Aorta (tissue), 5 donors: ENCODE measurements around the gene MLF2. TPM values are rescaled to one million over a fixed set of nuclear protein-coding genes. Genes with fewer than 3 reads are reported as not detected.

ENCODE experiments used
- ATAC-seq: fragments of 200-7000 bp; cut with Tn5 transposase; one replicate; pipeline ENCODE4 v1.9.1; 2022; ENCODE audit warnings: moderate library complexity; ENCODE audit not compliant: low FRiP score
- DNase-seq, 2 donors: peaks; one replicate each; pipeline ENCODE4 v3.0.0-alpha.2; 2020
- H3K27ac ChIP-seq, 2 donors: one replicate each; pipeline ENCODE4 v1.5.1; 2013; ENCODE audit warnings: low read length in 2 of 2, mild to moderate bottlenecking in 2 of 2, moderate library complexity in 2 of 2, control low read depth in 1 of 2, inconsistent platforms in 1 of 2, low read depth in 1 of 2
- H3K27me3 ChIP-seq, 2 donors: one replicate each; pipeline ENCODE4 v1.6.1; 2013; ENCODE audit warnings: control low read depth in 1 of 2, low read length in 1 of 2, mild to moderate bottlenecking in 1 of 2, moderate library complexity in 1 of 2; ENCODE audit not compliant: insufficient read depth in 2 of 2, control insufficient read depth in 1 of 2
- H3K36me3 ChIP-seq, 2 donors: one replicate each; pipeline ENCODE4 v1.6.1; 2013; ENCODE audit warnings: control low read depth in 1 of 2, low read length in 1 of 2, mild to moderate bottlenecking in 1 of 2; ENCODE audit not compliant: insufficient read depth in 2 of 2, control insufficient read depth in 1 of 2
- H3K4me1 ChIP-seq, 2 donors: one replicate each; pipeline ENCODE4 v1.6.1; 2013; ENCODE audit warnings: low read length in 2 of 2, control low read depth in 1 of 2, mild to moderate bottlenecking in 1 of 2, moderate library complexity in 1 of 2; ENCODE audit not compliant: insufficient read depth in 2 of 2, control insufficient read depth in 1 of 2
- H3K4me3 ChIP-seq, 2 donors: one replicate each; pipeline ENCODE4 v1.5.1; 2013; ENCODE audit warnings: low read length in 2 of 2, control low read depth in 1 of 2, mild to moderate bottlenecking in 1 of 2
- H3K9me3 ChIP-seq: one replicate; pipeline ENCODE4 v1.6.1; 2013; ENCODE audit warnings: mild to moderate bottlenecking, low read length; ENCODE audit not compliant: control insufficient read depth
- WGBS, 2 donors: extraction: QIAGEN DNeasy Blood & Tissue Kit; methylation state at CpG; one replicate each; pipeline ENCODE4 v1.1.7; 2013; 5-methylcytosine and 5-hydroxymethylcytosine counted together
- intact Hi-C, 2 donors: fragments of 100-400 bp; cut with DNase I; formaldehyde crosslinking; loops; one replicate each; pipeline versions ENCODE4 v1.14.2 to v1.15.0; 2022
- polyA plus RNA-seq, 2 donors: library from polyadenylated mRNA; stranded (reverse); fragments of 200-250 nt; gene quantifications; one replicate each; pipeline ENCODE4 v1.2.3, GENCODE V29; 2013
- total RNA-seq, 2 donors: library from RNA; stranded (reverse); fragmentation: NEBNext Ultra II Directional; extraction: Animal tissue kit (Norgen Biotek cat#: 25700); gene quantifications; one replicate each; pipeline ENCODE4 v1.2.1, GENCODE V29; 2021
- donor health status: healthy with polysubstance abuse.
- donor health status: Bipolar disorder and iron deficiency.
- donor health status: DM: no; HTN: no; CAD: no.
- donor health status: DM: no; HTN: no; CAD: no.
- donor health status: DM: yes; HTN: yes; CAD: no.

MLF2 gene
- total and polyA plus RNA-seq, 4 donors = 110 to 144 (median 138) TPM

- H3K4me3 ChIP-seq = no peak overlapping the region
- 1% methylated on average over 16 of the region's 16 CpGs for WGBS, 2 donors
- no peaks in the 10 kb centered on the region for H3K27me3 ChIP-seq
- DNase-seq (peak; percentile 97), ATAC-seq (peak; percentile 88)
- no peaks in the 10 kb centered on the region for H3K36me3 ChIP-seq
- H3K9me3 ChIP-seq = no peaks in the 10 kb centered on the region
- intact Hi-C loops = no loop called here
- no peaks in the 10 kb centered on the region for H3K4me1 ChIP-seq
- H3K27ac ChIP-seq = peak overlapping the region; percentile 42 to 72
Measured at GRCh38 chr12:6764011-6764828, 11.3 kb upstream of the MLF2 start.

GRCh38 chr12:6763380-6763779 is 10.4 kb upstream of the MLF2 start:
- Histone ChIP-seq H3K4me3 (no peak overlapping the region), H3K27ac (peak overlapping the region; percentile 42 to 72), H3K27me3 (no peaks in the 10 kb centered on the region), H3K36me3 (no peaks in the 10 kb centered on the region), H3K4me1 (no peaks in the 10 kb centered on the region), H3K9me3 (no peaks in the 10 kb centered on the region)
- DNase-seq = no peak
- no peak for ATAC-seq
- intact Hi-C loops = no loop called here
- 36 to 42% methylated on average over 4 of the region's 4 CpGs for WGBS, 2 donors

- intact Hi-C loops = no loop called here
- Histone ChIP-seq H3K36me3 (no peaks in the 10 kb centered on the region), H3K4me1 (no peaks in the 10 kb centered on the region), H3K4me3 (no peak overlapping the region), H3K27ac (no peak overlapping the region), H3K9me3 (no peaks in the 10 kb centered on the region), H3K27me3 (no peaks in the 10 kb centered on the region)
- no peak for DNase-seq
- 88 to 89% methylated on average over 5 of the region's 5 CpGs for WGBS, 2 donors
- no peak for ATAC-seq
Measured at GRCh38 chr12:6759741-6760140, 6.8 kb upstream of the MLF2 start.

GRCh38 chr12:6758506-6759095 is 5.7 kb upstream of the MLF2 start:
- DNase-seq (no peak), ATAC-seq (no peak)
- H3K36me3 ChIP-seq = no peaks in the 10 kb centered on the region
- no peaks in the 10 kb centered on the region for H3K9me3 ChIP-seq
- no peaks in the 10 kb centered on the region for H3K4me1 ChIP-seq
- no peaks in the 10 kb centered on the region for H3K27me3 ChIP-seq
- H3K27ac ChIP-seq = no peak overlapping the region
- no peak overlapping the region for H3K4me3 ChIP-seq
- intact Hi-C loops = no loop called here
- 87 to 89% methylated on average over 9 of the region's 9 CpGs for WGBS, 2 donors

GRCh38 chr12:6757028-6757690 is 4.2 kb upstream of the MLF2 start:
- intact Hi-C loops = no loop called here
- Histone ChIP-seq H3K27me3 (no peaks in the 10 kb centered on the region), H3K36me3 (no peaks in the 10 kb centered on the region), H3K4me3 (no peak overlapping the region), H3K27ac (no peak overlapping the region), H3K4me1 (no peaks in the 10 kb centered on the region), H3K9me3 (no peaks in the 10 kb centered on the region)
- WGBS, 2 donors = 68 to 70% methylated on average over 8 of the region's 8 CpGs
- DNase-seq (no peak), ATAC-seq (no peak)

GRCh38 chr12:6754411-6754810 is 1.5 kb upstream of the MLF2 start:
- no peaks in the 10 kb centered on the region for H3K4me1 ChIP-seq
- intact Hi-C loops = loop anchor here (5.0 kb wide), 1 partner anchor 73 kb away; the partner anchor contains the start of gene P3H3 (in 2 of the 2)
- peaks cover 0 to 5% of the 10 kb centered on the region in 2 donors for H3K36me3 ChIP-seq
- no peak overlapping the region for H3K27ac ChIP-seq
- no peaks in the 10 kb centered on the region for H3K9me3 ChIP-seq
- H3K27me3 ChIP-seq = no peaks in the 10 kb centered on the region
- WGBS, 2 donors = 93 to 94% methylated on average over 2 of the region's 2 CpGs
- H3K4me3 ChIP-seq = no peak overlapping the region
- ATAC-seq (no peak), DNase-seq (no peak)

GRCh38 chr12:6753772-6754356 is 923 bp upstream of the MLF2 start:
- Histone ChIP-seq H3K27ac (peak overlapping the region in 1 of 2 donors; percentile 49), H3K4me1 (no peaks in the 10 kb centered on the region), H3K27me3 (no peaks in the 10 kb centered on the region), H3K4me3 (no peak overlapping the region), H3K9me3 (no peaks in the 10 kb centered on the region), H3K36me3 (peaks cover 0 to 7% of the 10 kb centered on the region in 2 donors)
- DNase-seq (no peak), ATAC-seq (no peak)
- intact Hi-C loops = loop anchor here (1.0 to 5.0 kb wide), 4 partner anchors 12 to 73 kb away; partner anchors contain the start of genes P3H3 (in 2 of the 2) and PTMS (in 1 of the 2)
- 0% methylated on average over 3 to 7 of the region's 7 CpGs for WGBS, 2 donors

GRCh38 chr12:6752167-6752920 is 597 bp downstream of the MLF2 start:
- Histone ChIP-seq H3K27ac (peak overlapping the region; percentile 62 to 96), H3K36me3 (peaks cover 0 to 14% of the 10 kb centered on the region in 2 donors), H3K4me3 (peak overlapping the region; percentile 50 to 86), H3K9me3 (no peaks in the 10 kb centered on the region), H3K27me3 (no peaks in the 10 kb centered on the region), H3K4me1 (no peaks in the 10 kb centered on the region)
- peak; percentile 73 to 83 for DNase-seq
- intact Hi-C loops = loop anchor here (2.0 to 5.0 kb wide), 2 partner anchors 26 to 75 kb away; partner anchors contain the start of gene P3H3 (in 2 of the 2)
- 2% methylated on average over 24 of the region's 24 CpGs for whole genome bisulfite sequencing, 2 donors
- ATAC-seq = no peak
